ENCODE results near the gene GAS6. TPM values are rescaled to one million over a fixed set of nuclear protein-coding genes. Genes with fewer than 3 reads are reported as not detected.

Gene GAS6
- total and polyA plus RNA-seq, 3 donors from 2014 or later: 193 to 575 (median 416) TPM

DNA sequence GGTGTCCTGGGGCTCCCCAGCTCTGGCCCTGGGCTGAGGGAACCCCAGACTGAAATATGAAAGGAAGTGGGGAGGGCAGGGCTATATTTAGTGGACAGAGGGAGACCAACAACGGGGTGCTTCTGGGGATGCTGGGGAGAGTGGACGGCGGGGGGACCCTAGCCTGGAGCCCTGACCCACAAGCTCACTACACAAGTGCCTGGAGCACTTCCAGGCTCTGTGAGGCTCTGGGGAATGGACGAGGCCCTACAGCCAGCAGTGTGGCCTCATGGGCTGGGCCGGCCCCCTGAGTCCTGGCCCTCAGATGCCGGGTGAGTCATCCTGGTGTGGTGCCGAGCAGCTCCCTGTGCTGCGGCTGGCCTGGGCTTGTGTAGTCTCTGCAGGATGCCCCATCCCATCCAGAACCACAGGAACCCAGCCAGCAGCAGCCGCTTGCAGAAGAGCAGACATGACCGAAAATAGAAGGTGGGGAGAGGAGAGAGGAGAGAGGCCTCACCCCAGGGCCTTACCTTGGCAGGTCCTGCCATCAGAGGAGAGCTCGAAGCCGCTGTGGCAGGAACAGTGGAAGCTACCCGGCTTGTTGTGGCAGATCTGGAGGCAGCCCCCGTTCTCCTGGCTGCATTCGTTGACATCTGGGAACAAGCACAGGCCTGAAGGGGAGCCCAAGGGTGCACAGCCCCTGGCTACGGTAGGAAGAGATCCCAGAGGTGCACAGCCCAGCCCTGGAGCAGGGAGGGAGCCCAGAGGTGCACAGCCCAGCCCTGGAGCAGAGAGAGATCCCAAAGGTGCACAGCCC, 26.1 kb downstream of the GAS6 start:
- H3K27me3 ChIP-seq: no peaks in the 10 kb centered on the region
- intact Hi-C loops (cut with DNase I; ENCODE audit: low total_unique reads): no loop called here
- peaks cover 43% of the 10 kb centered on the region for H3K4me1 ChIP-seq
- no peaks in the 10 kb centered on the region for H3K36me3 ChIP-seq (ENCODE audit: low read depth, missing control alignments)
- no peak overlapping the region for H3K4me3 ChIP-seq
- TF ChIP-seq CTCF (IDR thresholded peaks at IDR 0.05) (no peak), POLR2A (IDR thresholded peaks at IDR 0.05) (no peak)
- peak; percentile 92 for DNase-seq
- 27 to 33% methylated on average over 8 to 16 of the region's 16 CpGs for WGBS, 2 donors
- H3K9me3 ChIP-seq: no peaks in the 10 kb centered on the region
- peak overlapping the region; percentile 85 to 92 for H3K27ac ChIP-seq

GRCh38 chr13:113836768-113837559, 26.9 kb downstream of the GAS6 start:
- Histone ChIP-seq H3K27me3 (no peaks in the 10 kb centered on the region), H3K36me3 (ENCODE audit: low read depth, missing control alignments) (no peaks in the 10 kb centered on the region), H3K4me1 (peaks cover 43% of the 10 kb centered on the region), H3K4me3 (no peak overlapping the region), H3K27ac (peak overlapping the region; percentile 85 to 92), H3K9me3 (no peaks in the 10 kb centered on the region)
- peak; percentile 80 for DNase-seq
- no peak for TF ChIP-seq POLR2A (IDR thresholded peaks at IDR 0.05)
- TF ChIP-seq CTCF (IDR thresholded peaks at IDR 0.05): no peak
- intact Hi-C loops (cut with DNase I; ENCODE audit: low total_unique reads): no loop called here
- WGBS, 2 donors: 32 to 39% methylated on average over 17 to 19 of the region's 19 CpGs

GRCh38 chr13:113835461-113836270, 28.2 kb downstream of the GAS6 start:
- H3K27ac ChIP-seq: no peak overlapping the region
- intact Hi-C loops (cut with DNase I; ENCODE audit: low total_unique reads): no loop called here

More at GRCh38 chr13:113835461-113836270, 28.2 kb downstream of the GAS6 start:
- DNase-seq: no peak
- WGBS, 2 donors: 43 to 80% methylated on average over 26 to 36 of the region's 37 CpGs
- no peak for TF ChIP-seq CTCF (IDR thresholded peaks at IDR 0.05)
- no peak for TF ChIP-seq POLR2A (IDR thresholded peaks at IDR 0.05)
- no peaks in the 10 kb centered on the region for H3K27me3 ChIP-seq
- no peak overlapping the region for H3K4me3 ChIP-seq
- H3K36me3 ChIP-seq (ENCODE audit: low read depth, missing control alignments): no peaks in the 10 kb centered on the region
- no peaks in the 10 kb centered on the region for H3K9me3 ChIP-seq
- peaks cover 39% of the 10 kb centered on the region for H3K4me1 ChIP-seq
